Measurements from ENCODE around the gene CORO1C.

Gene CORO1C

GRCh38 chr12:108671110-108671509 lies 60.2 kb downstream of the CORO1C start:
- Histone ChIP-seq H3K9ac (ENCODE audit: low read depth, low read length) (no peak overlapping the region), H3K36me3 (ENCODE audit: insufficient read depth, low read length) (peaks cover 18% of the 10 kb centered on the region), H3K9me3 (ENCODE audit: insufficient read depth, low read length, severe bottlenecking) (no peaks in the 10 kb centered on the region), H3K4me3 (ENCODE audit: low read depth in 1 of 2, low read length in 2 of 2) (no peak overlapping the region), H2AFZ (ENCODE audit: low read depth, low read length) (no peak overlapping the region), H3K4me1 (ENCODE audit: insufficient read depth, low read length) (no peaks in the 10 kb centered on the region), H3K27ac (ENCODE audit: low read length) (no peak overlapping the region), H3K79me2 (ENCODE audit: insufficient read depth, low read length) (peaks cover 4% of the 10 kb centered on the region; the same call in 1 of the 2 replicates), H3K27me3 (ENCODE audit: insufficient read depth, low read length, poor library complexity) (no peaks in the 10 kb centered on the region), H3K4me2 (ENCODE audit: insufficient read depth, low read length) (no peak overlapping the region), H4K20me1 (ENCODE audit: insufficient read depth, low read length) (0 out of 2 replicates have a peak, but pooled peaks cover 3% of the 10 kb centered on the region)
- ATAC-seq (ENCODE audit: insufficient read depth, low read depth) (no peak), DNase-seq (no peak)
- no peak for TF ChIP-seq CTCF (IDR thresholded peaks at IDR 0.05; ENCODE audit: borderline replicate concordance, extremely low read depth, low read length, poor library complexity, severe bottlenecking)
- no peak for TF ChIP-seq EZH2 (IDR thresholded peaks at IDR 0.05; ENCODE audit: borderline replicate concordance, low read depth, low read length, severe bottlenecking)

- Histone ChIP-seq H3K4me2 (ENCODE audit: insufficient read depth, low read length) (no peak overlapping the region), H3K36me3 (ENCODE audit: insufficient read depth, low read length) (peaks cover 17% of the 10 kb centered on the region; the same call in 1 of the 2 replicates), H2AFZ (ENCODE audit: low read depth, low read length) (no peak overlapping the region), H4K20me1 (ENCODE audit: insufficient read depth, low read length) (0 out of 2 replicates have a peak, but pooled peaks cover 3% of the 10 kb centered on the region), H3K79me2 (ENCODE audit: insufficient read depth, low read length) (peaks cover 4% of the 10 kb centered on the region; the same call in 1 of the 2 replicates), H3K4me3 (ENCODE audit: low read depth in 1 of 2, low read length in 2 of 2) (no peak overlapping the region), H3K9me3 (ENCODE audit: insufficient read depth, low read length, severe bottlenecking) (no peaks in the 10 kb centered on the region), H3K27ac (ENCODE audit: low read length) (no peak overlapping the region), H3K27me3 (ENCODE audit: insufficient read depth, low read length, poor library complexity) (no peaks in the 10 kb centered on the region), H3K4me1 (ENCODE audit: insufficient read depth, low read length) (peaks cover 6% of the 10 kb centered on the region), H3K9ac (ENCODE audit: low read depth, low read length) (no peak overlapping the region)
- DNase-seq = no peak
- TF ChIP-seq EZH2 (IDR thresholded peaks at IDR 0.05; ENCODE audit: borderline replicate concordance, low read depth, low read length, severe bottlenecking) = no peak
- no peak for TF ChIP-seq CTCF (IDR thresholded peaks at IDR 0.05; ENCODE audit: borderline replicate concordance, extremely low read depth, low read length, poor library complexity, severe bottlenecking)
- no peak for ATAC-seq (ENCODE audit: insufficient read depth, low read depth)
Measured at GRCh38 chr12:108670066-108670631, 61.2 kb downstream of the CORO1C start.

- Histone ChIP-seq H3K4me1 (ENCODE audit: insufficient read depth, low read length) (peaks cover 13% of the 10 kb centered on the region), H3K36me3 (ENCODE audit: insufficient read depth, low read length) (peaks cover 11% of the 10 kb centered on the region; the same call in 1 of the 2 replicates), H4K20me1 (ENCODE audit: insufficient read depth, low read length) (0 out of 2 replicates have a peak, but pooled peaks cover 3% of the 10 kb centered on the region), H3K79me2 (ENCODE audit: insufficient read depth, low read length) (peaks cover 16% of the 10 kb centered on the region), H3K9me3 (ENCODE audit: insufficient read depth, low read length, severe bottlenecking) (no peaks in the 10 kb centered on the region), H3K27ac (ENCODE audit: low read length) (no peak overlapping the region), H3K4me2 (ENCODE audit: insufficient read depth, low read length) (no peak overlapping the region), H3K4me3 (ENCODE audit: low read depth in 1 of 2, low read length in 2 of 2) (no peak overlapping the region), H3K9ac (ENCODE audit: low read depth, low read length) (no peak overlapping the region), H2AFZ (ENCODE audit: low read depth, low read length) (no peak overlapping the region), H3K27me3 (ENCODE audit: insufficient read depth, low read length, poor library complexity) (no peaks in the 10 kb centered on the region)
- TF ChIP-seq CTCF (IDR thresholded peaks at IDR 0.05; ENCODE audit: borderline replicate concordance, extremely low read depth, low read length, poor library complexity, severe bottlenecking) = no peak
- no peak for TF ChIP-seq EZH2 (IDR thresholded peaks at IDR 0.05; ENCODE audit: borderline replicate concordance, low read depth, low read length, severe bottlenecking)
- DNase-seq (no peak), ATAC-seq (ENCODE audit: insufficient read depth, low read depth) (no peak)
Measured at GRCh38 chr12:108668542-108668941, 62.8 kb downstream of the CORO1C start.

Measured in DND-41 (cell line).